Measurements from ENCODE around the gene REL.

REL gene

DNA sequence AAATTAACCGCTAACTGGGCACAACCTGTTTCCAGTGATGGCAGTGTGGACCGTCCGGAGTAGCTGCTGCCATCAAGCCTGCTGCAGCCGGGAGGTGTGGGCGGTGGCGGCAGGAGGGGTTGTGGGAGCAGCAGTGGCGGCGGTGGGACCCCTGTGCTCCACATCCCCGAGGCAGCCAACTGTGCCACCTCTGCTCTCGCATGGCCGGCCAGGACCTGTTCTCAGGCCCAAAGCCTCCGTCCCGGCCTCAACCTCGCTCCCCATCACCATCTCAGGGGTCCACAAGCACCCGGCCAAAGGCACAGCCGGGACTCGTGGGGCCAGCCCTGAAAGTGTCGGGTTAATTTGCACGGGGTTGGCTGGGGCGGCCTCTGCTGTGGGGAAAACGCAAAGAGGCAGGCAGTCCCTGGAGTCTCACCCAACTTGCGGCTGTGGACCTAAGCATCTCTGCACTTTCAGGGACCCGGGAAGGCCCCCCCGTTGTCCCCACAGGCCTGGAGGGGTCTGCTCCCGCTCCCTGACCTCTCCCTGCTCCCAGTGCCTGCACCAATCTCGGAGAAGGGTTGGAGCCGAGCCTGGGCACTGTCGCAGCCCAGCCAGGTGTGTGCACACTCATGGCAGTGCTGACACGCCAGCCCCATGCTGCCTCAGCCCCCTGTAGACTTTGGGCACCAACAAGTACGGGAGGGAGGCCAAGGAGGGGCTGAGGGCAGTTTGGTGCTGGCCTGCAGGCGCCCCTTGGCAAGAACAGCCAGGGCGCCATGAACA lies 91.7 kb downstream of the REL start:
- Histone ChIP-seq H3K4me3 (IDR thresholded peaks at IDR 0.05; ENCODE audit: insufficient read depth, low read depth, low read length) (no peak overlapping the region), H2AFZ (ENCODE audit: low read depth) (no peak overlapping the region), H3K27me3 (ENCODE audit: insufficient read depth, low read depth) (no peaks in the 10 kb centered on the region), H3K79me2 (ENCODE audit: insufficient read depth, low read depth) (no peaks in the 10 kb centered on the region), H3K4me2 (no peak overlapping the region), H4K20me1 (ENCODE audit: insufficient read depth) (no peaks in the 10 kb centered on the region), H3K9ac (no peak overlapping the region), H3K36me3 (ENCODE audit: insufficient read depth) (no peaks in the 10 kb centered on the region), H3K27ac (no peak overlapping the region), H3K4me1 (ENCODE audit: low read depth, poor library complexity, severe bottlenecking) (peaks cover 12% of the 10 kb centered on the region)
- TF ChIP-seq, protein P1, sequence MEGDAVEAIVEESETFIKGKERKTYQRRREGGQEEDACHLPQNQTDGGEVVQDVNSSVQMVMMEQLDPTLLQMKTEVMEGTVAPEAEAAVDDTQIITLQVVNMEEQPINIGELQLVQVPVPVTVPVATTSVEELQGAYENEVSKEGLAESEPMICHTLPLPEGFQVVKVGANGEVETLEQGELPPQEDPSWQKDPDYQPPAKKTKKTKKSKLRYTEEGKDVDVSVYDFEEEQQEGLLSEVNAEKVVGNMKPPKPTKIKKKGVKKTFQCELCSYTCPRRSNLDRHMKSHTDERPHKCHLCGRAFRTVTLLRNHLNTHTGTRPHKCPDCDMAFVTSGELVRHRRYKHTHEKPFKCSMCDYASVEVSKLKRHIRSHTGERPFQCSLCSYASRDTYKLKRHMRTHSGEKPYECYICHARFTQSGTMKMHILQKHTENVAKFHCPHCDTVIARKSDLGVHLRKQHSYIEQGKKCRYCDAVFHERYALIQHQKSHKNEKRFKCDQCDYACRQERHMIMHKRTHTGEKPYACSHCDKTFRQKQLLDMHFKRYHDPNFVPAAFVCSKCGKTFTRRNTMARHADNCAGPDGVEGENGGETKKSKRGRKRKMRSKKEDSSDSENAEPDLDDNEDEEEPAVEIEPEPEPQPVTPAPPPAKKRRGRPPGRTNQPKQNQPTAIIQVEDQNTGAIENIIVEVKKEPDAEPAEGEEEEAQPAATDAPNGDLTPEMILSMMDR (conservative IDR thresholded peaks at IDR 0.05; ENCODE audit: low read depth, low read length) = no peak

GRCh38 chr2:60973705-60974104 lies 92.3 kb downstream of the REL start:
- H3K9ac ChIP-seq = no peak overlapping the region
- H3K27ac ChIP-seq = no peak overlapping the region
- TF ChIP-seq, protein P1 (conservative IDR thresholded peaks at IDR 0.05; ENCODE audit: low read depth, low read length) = no peak
- H3K4me1 ChIP-seq (ENCODE audit: low read depth, poor library complexity, severe bottlenecking) = peaks cover 12% of the 10 kb centered on the region
- H3K4me2 ChIP-seq = no peak overlapping the region
- no peaks in the 10 kb centered on the region for H3K79me2 ChIP-seq (ENCODE audit: insufficient read depth, low read depth)
- no peak overlapping the region for H3K4me3 ChIP-seq (IDR thresholded peaks at IDR 0.05; ENCODE audit: insufficient read depth, low read depth, low read length)
- H3K27me3 ChIP-seq (ENCODE audit: insufficient read depth, low read depth) = no peaks in the 10 kb centered on the region
- H4K20me1 ChIP-seq (ENCODE audit: insufficient read depth) = no peaks in the 10 kb centered on the region
- no peak overlapping the region for H2AFZ ChIP-seq (ENCODE audit: low read depth)
- H3K36me3 ChIP-seq (ENCODE audit: insufficient read depth) = no peaks in the 10 kb centered on the region

- H3K4me2 ChIP-seq = no peak overlapping the region
- H3K27me3 ChIP-seq (ENCODE audit: insufficient read depth, low read depth) = no peaks in the 10 kb centered on the region
- H3K4me1 ChIP-seq (ENCODE audit: low read depth, poor library complexity, severe bottlenecking) = peaks cover 16% of the 10 kb centered on the region
- H3K9ac ChIP-seq = no peak overlapping the region
- no peak overlapping the region for H3K27ac ChIP-seq
- no peaks in the 10 kb centered on the region for H4K20me1 ChIP-seq (ENCODE audit: insufficient read depth)
- TF ChIP-seq, protein P1 (conservative IDR thresholded peaks at IDR 0.05; ENCODE audit: low read depth, low read length) = no peak
- no peaks in the 10 kb centered on the region for H3K36me3 ChIP-seq (ENCODE audit: insufficient read depth)
- no peak overlapping the region for H3K4me3 ChIP-seq (IDR thresholded peaks at IDR 0.05; ENCODE audit: insufficient read depth, low read depth, low read length)
- H3K79me2 ChIP-seq (ENCODE audit: insufficient read depth, low read depth) = no peaks in the 10 kb centered on the region
- H2AFZ ChIP-seq (ENCODE audit: low read depth) = no peak overlapping the region
Measured at GRCh38 chr2:60974652-60975051, 93.3 kb downstream of the REL start.
